GM18507 (cell line): ENCODE measurements around the gene HIGD1A.

Source experiments
- DNase-seq: peaks from one replicate; pipeline ENCODE4 v3.0.0; 2011; ENCODE audit warnings: low read depth; ENCODE audit not compliant: insufficient read length; ENCODE audit errors: extremely low spot score
- FAIRE-seq: peaks from 2 replicates; lab custom pipeline; 2011; peaks lifted over from hg19 to GRCh38; lab: Jason Lieb, UNC

Gene HIGD1A

GRCh38 chr3:42764115-42764514 lies 40.2 kb downstream of the HIGD1A start:
- FAIRE-seq (no peak), DNase-seq (no peak)

GRCh38 chr3:42763021-42763420 lies 41.3 kb downstream of the HIGD1A start:
- FAIRE-seq, result peak; percentile 46
- DNase-seq, result no peak

GRCh38 chr3:42762046-42762724 lies 42.1 kb downstream of the HIGD1A start:
- FAIRE-seq, result no peak
- no peak for DNase-seq

GRCh38 chr3:42758126-42758525 lies 46.2 kb downstream of the HIGD1A start:
- no peak for DNase-seq
- no peak for FAIRE-seq

- no peak for FAIRE-seq
Measured at GRCh38 chr3:42756681-42757213, 47.5 kb downstream of the HIGD1A start.

GRCh38 chr3:42755681-42756578 lies 48.4 kb downstream of the HIGD1A start:
- DNase-seq, result no peak
- no peak for FAIRE-seq

More at GRCh38 chr3:42756681-42757213, 47.5 kb downstream of the HIGD1A start:
- no peak for DNase-seq

GRCh38 chr3:42753757-42754156 lies 50.5 kb downstream of the HIGD1A start:
- DNase-seq (no peak), FAIRE-seq (no peak)

- DNase-seq, result no peak
- no peak for FAIRE-seq
Measured at GRCh38 chr3:42752961-42753360, 51.3 kb downstream of the HIGD1A start.

- DNase-seq (no peak), FAIRE-seq (no peak)
Measured at GRCh38 chr3:42752441-42752840, 51.8 kb downstream of the HIGD1A start.

GRCh38 chr3:42751609-42752008 lies 52.7 kb downstream of the HIGD1A start:
- no peak for FAIRE-seq

GRCh38 chr3:42750834-42751233 lies 53.5 kb downstream of the HIGD1A start:
- FAIRE-seq (no peak), DNase-seq (no peak)

More at GRCh38 chr3:42751609-42752008, 52.7 kb downstream of the HIGD1A start:
- DNase-seq, result no peak

- FAIRE-seq (no peak), DNase-seq (no peak)
Measured at GRCh38 chr3:42749753-42750231, 54.5 kb downstream of the HIGD1A start.

- FAIRE-seq (no peak), DNase-seq (no peak)
Measured at GRCh38 chr3:42749025-42749752, 55.1 kb downstream of the HIGD1A start.

GRCh38 chr3:42747581-42747980 lies 56.7 kb downstream of the HIGD1A start:
- FAIRE-seq (no peak), DNase-seq (no peak)

GRCh38 chr3:42746455-42747450 lies 57.5 kb downstream of the HIGD1A start:
- DNase-seq (no peak), FAIRE-seq (no peak)

- no peak for FAIRE-seq
- no peak for DNase-seq
Measured at GRCh38 chr3:42745776-42746454, 58.4 kb downstream of the HIGD1A start.

- FAIRE-seq (no peak), DNase-seq (no peak)
Measured at GRCh38 chr3:42745291-42745745, 59.0 kb downstream of the HIGD1A start.
